ENCODE data around the gene FGD4. TPM values are rescaled to one million over a fixed set of nuclear protein-coding genes. Genes with fewer than 3 reads are reported as not detected.
A peak's percentile ranks its signal among the peaks of the same experiment; 100 is the strongest.

Gene FGD4
- total and polyA plus RNA-seq, 2 of the 4 experiments (the other 2 are of a cell fraction) = 2.1 to 8.8 TPM

- no peak overlapping the region for H2BK5ac ChIP-seq (ENCODE audit: low read depth, low read length, poor library complexity, severe bottlenecking)
- DNase-seq (no peak), ATAC-seq (ENCODE audit: low read depth) (0 out of 2 replicates have a peak, but pooled peaks have one; percentile 35)
- peak overlapping the region; percentile 72 for H3K4me2 ChIP-seq (ENCODE audit: low read depth, low read length)
- H3K4ac ChIP-seq (ENCODE audit: low read depth, low read length) = no peak overlapping the region
- no peak overlapping the region for H2BK120ac ChIP-seq (ENCODE audit: low read depth, low read length)
- no peak overlapping the region for H2BK20ac ChIP-seq (ENCODE audit: low read depth, low read length)
- H3K4me3 ChIP-seq (ENCODE audit: insufficient read depth, low read depth, low read length) = peak overlapping the region; percentile 27
- H3K79me1 ChIP-seq (ENCODE audit: low read depth in 1 of 2, low read length in 2 of 2) = no peaks in the 10 kb centered on the region
- intact Hi-C loops (cut with micrococcal nuclease) = no loop called here
- no peak overlapping the region for H3K23ac ChIP-seq (ENCODE audit: low read depth, low read length)
- H3K9me3 ChIP-seq (ENCODE audit: control insufficient read depth, insufficient read depth, low read length) = peaks cover 4% of the 10 kb centered on the region
- dilution Hi-C loops (cut with HindIII; ENCODE audit: low sequenced_read_pairs, unreplicated experiment) = no loop called here
- no peak overlapping the region for H2AK5ac ChIP-seq (ENCODE audit: low read depth, low read length)
- no peak overlapping the region for H3K14ac ChIP-seq (replicated peaks; ENCODE audit: low read depth, low read length)
- H3K27me3 ChIP-seq (ENCODE audit: control insufficient read depth, insufficient read depth, low read length) = peaks cover 2% of the 10 kb centered on the region; the same call in 1 of the 2 replicates
- POLR2A ChIA-PET (ENCODE audit: unreplicated experiment) = no interaction called here
- H4K8ac ChIP-seq (ENCODE audit: low read depth in 2 of 2, low read length in 2 of 2) = no peak overlapping the region
- H2BK15ac ChIP-seq (ENCODE audit: low read depth, low read length) = no peak overlapping the region
- H3K27ac ChIP-seq (ENCODE audit: insufficient read depth, low read length) = no peak overlapping the region
- no peaks in the 10 kb centered on the region for H3K4me1 ChIP-seq (ENCODE audit: control insufficient read depth, insufficient read depth, low read length)
- H3K18ac ChIP-seq (ENCODE audit: low read depth, low read length) = no peak overlapping the region
- H4K5ac ChIP-seq (ENCODE audit: low read depth, low read length) = no peak overlapping the region
- no peak overlapping the region for H3K9ac ChIP-seq (ENCODE audit: low read depth, low read length)
- no peak overlapping the region for H2AK9ac ChIP-seq (replicated peaks; ENCODE audit: low read depth, low read length, poor library complexity)
- in situ Hi-C loops (cut with MboI; ENCODE audit: low sequenced_read_pairs) = no loop called here
- 100% methylated on average over 2 of the region's 47 CpGs; no CpG with 5 or more reads in 1 of the 2 experiments for WGBS, 2 experiments (ENCODE audit: extremely low coverage in 2 of 2, insufficient read length in 1 of 2)
- no peaks in the 10 kb centered on the region for H3K36me3 ChIP-seq (ENCODE audit: control insufficient read depth, insufficient read depth, low read length)
- no peaks in the 10 kb centered on the region for H3K9me1 ChIP-seq (ENCODE audit: insufficient read depth, low read length)
- TF ChIP-seq MAFK (IDR thresholded peaks at IDR 0.05; ENCODE audit: low read depth, low read length) (no peak), NFE2L2 (IDR thresholded peaks at IDR 0.05; ENCODE audit: low read depth, low read length) (no peak), POLR2A (IDR thresholded peaks at IDR 0.05; ENCODE audit: low read depth, low read length) (no peak), MAZ (IDR thresholded peaks at IDR 0.05; ENCODE audit: borderline replicate concordance, low read depth, low read length) (no peak), CTCF (conservative IDR thresholded peaks at IDR 0.05; ENCODE audit: low read depth, low read length) (no peak), CHD1 (IDR thresholded peaks at IDR 0.05; ENCODE audit: low read depth, low read length) (no peak), USF2 (IDR thresholded peaks at IDR 0.05; ENCODE audit: low read depth, low read length) (no peak), RCOR1 (IDR thresholded peaks at IDR 0.05; ENCODE audit: insufficient replicate concordance, low read length) (no peak), RAD21 (IDR thresholded peaks at IDR 0.05; ENCODE audit: low read length) (no peak), BHLHE40 (IDR thresholded peaks at IDR 0.05; ENCODE audit: low read depth, low read length) (no peak), RFX5 (IDR thresholded peaks at IDR 0.05; ENCODE audit: low read depth, low read length) (no peak), SMC3 (IDR thresholded peaks at IDR 0.05; ENCODE audit: low read depth, low read length) (no peak), MXI1 (IDR thresholded peaks at IDR 0.05; ENCODE audit: borderline replicate concordance, low read depth, low read length) (no peak), ELK1 (IDR thresholded peaks at IDR 0.05; ENCODE audit: borderline replicate concordance, low read depth, low read length) (no peak)
- no peaks in the 10 kb centered on the region for H4K20me1 ChIP-seq (ENCODE audit: insufficient read depth, low read length)
- no peak overlapping the region for H4K91ac ChIP-seq (ENCODE audit: insufficient read depth, low read depth, low read length)
- H2AFZ ChIP-seq (replicated peaks; ENCODE audit: low read length, poor library complexity) = peak overlapping the region; percentile 79
- CTCF ChIA-PET = no interaction called here
- no TSS peak for BruUV-seq (replicated peaks)
- H3K56ac ChIP-seq (ENCODE audit: extremely low read depth, insufficient read depth, low read length) = no peak overlapping the region
Observed at GRCh38 chr12:32390572-32391219, 8.7 kb upstream of the FGD4 start.

Measured in IMR-90 (cell line).